ENCODE results near the gene PCDH9.

The PCDH9 gene

DNA sequence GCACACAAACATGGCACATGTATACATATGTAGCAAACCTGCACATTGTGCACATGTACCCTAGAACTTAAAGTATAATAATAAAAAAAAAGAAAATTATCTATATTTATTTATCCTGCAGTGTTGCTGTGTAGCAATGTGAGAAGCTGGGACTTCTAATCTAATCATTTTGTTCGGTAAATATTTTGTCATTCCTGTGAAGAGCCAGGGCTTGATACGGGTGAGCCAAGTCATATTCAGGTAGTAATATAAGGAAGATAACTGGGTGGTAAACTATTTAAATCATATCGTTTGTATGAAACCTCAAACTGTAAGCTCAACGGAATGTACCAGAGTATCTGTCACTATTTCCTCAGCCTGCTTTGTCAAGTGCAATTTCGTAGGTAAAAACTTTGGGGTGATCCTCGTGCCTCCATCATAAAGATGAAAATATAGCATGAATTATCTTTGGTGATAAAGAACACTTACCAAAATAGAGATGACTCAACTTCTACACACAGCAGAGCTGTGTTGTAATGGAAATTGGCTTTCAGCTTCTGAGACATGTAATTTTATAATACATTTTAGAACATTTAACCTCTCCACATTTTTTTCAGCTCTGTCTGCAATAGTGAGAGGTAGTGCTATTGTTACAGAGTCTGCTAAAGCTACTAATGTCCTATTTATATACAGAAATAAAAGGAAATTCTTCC is 92.9 kb downstream of the PCDH9 start:
- TF ChIP-seq, protein P1, sequence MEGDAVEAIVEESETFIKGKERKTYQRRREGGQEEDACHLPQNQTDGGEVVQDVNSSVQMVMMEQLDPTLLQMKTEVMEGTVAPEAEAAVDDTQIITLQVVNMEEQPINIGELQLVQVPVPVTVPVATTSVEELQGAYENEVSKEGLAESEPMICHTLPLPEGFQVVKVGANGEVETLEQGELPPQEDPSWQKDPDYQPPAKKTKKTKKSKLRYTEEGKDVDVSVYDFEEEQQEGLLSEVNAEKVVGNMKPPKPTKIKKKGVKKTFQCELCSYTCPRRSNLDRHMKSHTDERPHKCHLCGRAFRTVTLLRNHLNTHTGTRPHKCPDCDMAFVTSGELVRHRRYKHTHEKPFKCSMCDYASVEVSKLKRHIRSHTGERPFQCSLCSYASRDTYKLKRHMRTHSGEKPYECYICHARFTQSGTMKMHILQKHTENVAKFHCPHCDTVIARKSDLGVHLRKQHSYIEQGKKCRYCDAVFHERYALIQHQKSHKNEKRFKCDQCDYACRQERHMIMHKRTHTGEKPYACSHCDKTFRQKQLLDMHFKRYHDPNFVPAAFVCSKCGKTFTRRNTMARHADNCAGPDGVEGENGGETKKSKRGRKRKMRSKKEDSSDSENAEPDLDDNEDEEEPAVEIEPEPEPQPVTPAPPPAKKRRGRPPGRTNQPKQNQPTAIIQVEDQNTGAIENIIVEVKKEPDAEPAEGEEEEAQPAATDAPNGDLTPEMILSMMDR (IDR thresholded peaks at IDR 0.05; ENCODE audit: low read depth, low read length), result no peak
- no peak overlapping the region for H3K4me3 ChIP-seq (ENCODE audit: low read depth, low read length)
- in situ Hi-C loops (cut with HindIII; ENCODE audit: low sequenced_read_pairs), result no loop called here
- peak; percentile 22 for DNase-seq (ENCODE audit: low read depth, low spot score)

DNA sequence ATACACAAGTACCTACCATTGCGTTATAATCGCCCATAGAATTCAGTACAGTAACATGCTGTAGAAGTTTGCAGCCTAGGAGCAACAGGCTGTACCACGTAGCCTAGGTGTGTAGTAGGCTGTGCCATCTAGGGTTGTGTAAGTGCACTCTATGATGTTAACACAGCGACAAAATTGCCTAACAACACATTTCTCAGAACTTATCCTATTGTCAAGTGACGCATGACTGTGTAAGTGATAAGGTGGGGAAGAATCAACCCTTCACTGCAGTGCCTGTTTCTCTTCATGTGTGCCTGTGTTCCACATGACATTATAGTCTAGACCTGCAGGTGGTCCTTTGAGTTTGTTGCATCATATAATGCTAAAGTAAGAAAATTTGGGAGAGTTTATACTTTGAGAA is 94.0 kb downstream of the PCDH9 start:
- in situ Hi-C loops (cut with HindIII; ENCODE audit: low sequenced_read_pairs), result no loop called here
- no peak overlapping the region for H3K4me3 ChIP-seq (ENCODE audit: low read depth, low read length)
- no peak for DNase-seq (ENCODE audit: low read depth, low spot score)
- TF ChIP-seq, protein P1 (IDR thresholded peaks at IDR 0.05; ENCODE audit: low read depth, low read length), result no peak

DNA sequence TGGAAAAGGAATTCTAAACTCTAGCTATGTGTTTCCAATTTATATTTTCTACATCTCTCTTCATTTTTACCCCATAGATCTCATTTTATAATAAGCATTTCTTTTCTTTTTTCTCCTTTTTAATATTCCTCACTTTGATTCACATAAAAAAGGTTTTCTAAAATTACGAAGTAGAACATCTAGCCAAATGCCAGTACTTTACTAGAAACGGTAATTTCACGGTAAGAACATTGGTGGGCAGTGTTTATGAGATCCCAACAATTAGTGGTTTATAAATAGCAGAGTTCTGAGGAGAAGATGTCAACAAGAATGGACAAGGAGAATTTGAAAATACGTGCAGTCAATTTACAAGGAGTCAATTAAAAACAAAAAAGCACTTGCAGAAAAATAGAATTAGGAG is 94.8 kb downstream of the PCDH9 start:
- TF ChIP-seq, protein P1 (IDR thresholded peaks at IDR 0.05; ENCODE audit: low read depth, low read length), result no peak
- no peak overlapping the region for H3K4me3 ChIP-seq (ENCODE audit: low read depth, low read length)
- DNase-seq (ENCODE audit: low read depth, low spot score), result no peak
- in situ Hi-C loops (cut with HindIII; ENCODE audit: low sequenced_read_pairs), result no loop called here

DNA sequence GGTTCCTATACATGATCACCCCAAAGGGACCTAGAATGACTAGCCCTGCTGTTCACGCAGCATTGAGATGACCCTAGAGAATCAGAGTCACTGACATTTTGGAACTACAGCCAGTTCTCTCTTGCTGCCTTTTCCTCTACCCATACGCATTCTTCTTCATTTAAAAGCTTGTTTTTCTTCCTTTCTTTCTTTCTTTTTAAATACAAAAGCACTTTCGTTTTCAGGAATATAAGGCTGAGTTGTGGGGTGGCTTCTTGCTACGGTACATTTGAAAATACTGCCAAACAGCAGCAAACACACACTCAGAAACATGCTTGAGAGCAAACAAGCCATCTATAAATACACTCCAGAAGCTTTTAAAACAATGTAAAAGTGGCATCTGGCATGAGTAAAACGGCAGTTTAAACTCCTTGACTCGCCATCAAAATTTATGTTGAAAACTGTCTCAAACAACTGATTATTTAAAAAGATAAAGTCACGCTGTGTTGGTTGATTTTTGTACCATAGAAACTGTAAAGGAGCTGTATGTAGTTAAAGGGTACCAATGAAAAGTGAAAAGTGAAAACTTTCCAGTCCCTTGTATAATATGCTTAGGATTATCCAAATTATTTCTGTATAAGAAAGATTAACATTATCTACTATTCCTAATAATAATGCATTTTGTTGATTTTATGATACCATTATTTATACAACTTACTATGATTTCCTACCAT is 95.6 kb downstream of the PCDH9 start:
- in situ Hi-C loops (cut with HindIII; ENCODE audit: low sequenced_read_pairs), result no loop called here

DNA sequence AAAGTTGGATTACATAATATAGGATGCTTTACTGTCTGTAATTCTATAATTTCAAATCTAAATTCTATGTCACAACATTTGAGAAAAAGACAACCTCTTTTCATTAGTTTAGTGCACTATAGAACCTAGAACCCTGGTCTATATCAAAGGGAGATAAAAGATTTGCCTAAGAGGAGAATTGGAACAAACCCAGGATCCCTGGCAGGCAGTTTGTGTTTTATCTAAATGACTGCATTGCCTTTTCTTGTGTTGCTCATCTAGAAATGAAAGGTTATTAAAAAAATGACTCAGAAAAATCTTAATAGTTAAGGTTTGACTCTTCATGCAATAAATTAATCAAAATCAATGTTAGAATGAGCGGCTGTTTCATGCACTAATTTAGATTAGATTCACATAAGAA is 96.7 kb downstream of the PCDH9 start:
- no peak overlapping the region for H3K4me3 ChIP-seq (ENCODE audit: low read depth, low read length)
- in situ Hi-C loops (cut with HindIII; ENCODE audit: low sequenced_read_pairs), result no loop called here
- no peak for DNase-seq (ENCODE audit: low read depth, low spot score)
- TF ChIP-seq, protein P1 (IDR thresholded peaks at IDR 0.05; ENCODE audit: low read depth, low read length), result no peak

More for the DNA sequence above, 95.6 kb downstream of the PCDH9 start:
- peak overlapping the region; percentile 26 for H3K4me3 ChIP-seq (ENCODE audit: low read depth, low read length)
- peak; percentile 58 for DNase-seq (ENCODE audit: low read depth, low spot score)
- TF ChIP-seq, protein P1 (IDR thresholded peaks at IDR 0.05; ENCODE audit: low read depth, low read length), result no peak

DNA sequence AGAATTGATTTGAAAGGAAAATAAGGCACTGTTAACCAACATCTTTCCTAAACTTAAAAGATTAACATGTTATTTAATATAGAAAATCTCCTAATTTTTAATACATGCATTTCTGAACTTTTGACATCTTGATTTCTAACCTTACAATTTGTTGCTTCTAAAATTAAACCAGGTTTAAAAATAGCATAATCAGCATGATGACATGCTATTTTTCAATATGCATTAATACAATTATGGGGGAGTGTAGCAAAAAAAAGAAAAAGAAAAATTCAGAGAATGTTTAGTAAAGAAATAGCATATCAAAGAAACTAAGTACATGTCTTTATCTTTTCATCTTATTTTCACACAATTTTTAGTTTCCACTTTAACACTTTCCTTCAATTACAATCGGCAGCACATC is 98.7 kb downstream of the PCDH9 start:
- H3K4me3 ChIP-seq (ENCODE audit: low read depth, low read length), result no peak overlapping the region
- DNase-seq (ENCODE audit: low read depth, low spot score), result no peak
- in situ Hi-C loops (cut with HindIII; ENCODE audit: low sequenced_read_pairs), result no loop called here
- TF ChIP-seq, protein P1 (IDR thresholded peaks at IDR 0.05; ENCODE audit: low read depth, low read length), result no peak

Measured in astrocyte of the spinal cord (primary cell).